Prostate gland (tissue), 2 donors: Measurements from ENCODE around the gene CPNE4.

Experiments
- CTCF ChIP-seq, 4 experiments: fragments of 200-600 bp in 2 of 4; fragments of 450-650 bp in 2 of 4; sonication (generic) in 2 of 4; IDR thresholded peaks; 1 replicate in 3 of 4; 2 replicates in 1 of 4; pipeline ENCODE4 v1.5.1; 2016 to 2019; ENCODE audit warnings: antibody characterized with exemption in 4 of 4, mild to moderate bottlenecking in 2 of 4, moderate library complexity in 2 of 4
- POLR2AphosphoS5 ChIP-seq: sonication (generic); formaldehyde crosslinking; IDR thresholded peaks from one replicate; pipeline ENCODE4 v1.6.1; 2017; ENCODE audit warnings: antibody characterized with exemption

DNA sequence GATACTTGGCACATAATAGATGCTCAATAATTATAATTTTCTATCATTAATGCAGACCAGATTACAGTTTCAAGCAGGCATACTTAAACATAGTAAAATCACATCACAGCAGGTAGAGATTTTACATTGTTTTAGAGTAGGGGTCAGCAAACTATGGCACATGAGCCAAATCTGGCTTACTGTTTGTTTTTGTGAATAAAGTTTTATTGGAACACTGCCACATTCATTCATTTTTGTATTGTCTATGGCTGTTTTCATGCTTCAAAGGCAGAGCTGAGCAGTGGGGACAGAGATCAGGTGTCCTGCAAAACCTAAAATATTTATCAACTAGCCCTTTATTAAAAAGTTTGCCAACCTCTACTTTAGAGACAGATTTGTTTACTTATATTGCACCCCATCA is 342.5 kb downstream of the CPNE4 start:
- TF ChIP-seq CTCF (IDR thresholded peaks at IDR 0.05) (no peak), POLR2AphosphoS5 (no peak)
